ENCODE measurements around the gene GDI1. TPM values are rescaled to one million over a fixed set of nuclear protein-coding genes. Genes with fewer than 3 reads are reported as not detected.

The GDI1 gene
- total and polyA plus RNA-seq, 2 of the 8 experiments (the other 6 are each of a cell fraction or from before 2014, with no cell fraction given) = 83.1 to 136 TPM

- Histone ChIP-seq H2BK15ac (ENCODE audit: low read length) (no peak overlapping the region), H4K5ac (ENCODE audit: insufficient read length, low read depth, low read length) (no peak overlapping the region), H3K79me2 (ENCODE audit: control insufficient read depth in 1 of 2, insufficient read depth in 2 of 2, low read length in 2 of 2) (no peaks in the 10 kb centered on the region), H3K56ac (replicated peaks; ENCODE audit: insufficient read length, low read depth, low read length) (no peak overlapping the region), H2BK120ac (replicated peaks; ENCODE audit: low read depth, low read length) (no peak overlapping the region), H2AK5ac (ENCODE audit: low read depth, low read length) (no peak overlapping the region), H4K8ac (ENCODE audit: extremely low read depth, insufficient read depth, low read length) (no peak overlapping the region), H2BK12ac (ENCODE audit: low read depth, low read length) (no peak overlapping the region), H3K18ac (ENCODE audit: extremely low read depth, low read length) (no peak overlapping the region), H3K79me1 (ENCODE audit: low read depth, low read length) (no peaks in the 10 kb centered on the region), H3K27me3 (replicated peaks in 1 of 4; ENCODE audit: control insufficient read depth in 3 of 4, extremely low read depth in 1 of 4, insufficient read depth in 3 of 4, low read length in 3 of 4) (peaks cover 0 to 3% (median 0%) of the 10 kb centered on the region in 4 experiments; a peak in 1 of 7 replicates), H4K20me1 (replicated peaks in 1 of 2; ENCODE audit: control insufficient read depth in 1 of 2, insufficient read depth in 2 of 2, low read length in 2 of 2) (no peaks in the 10 kb centered on the region), H3K4me2 (ENCODE audit: insufficient read depth in 1 of 2, low read depth in 2 of 2, low read length in 2 of 2) (no peak overlapping the region), H3K4me3 (ENCODE audit: extremely low read depth in 1 of 4, insufficient read depth in 2 of 4, low read depth in 3 of 4, low read length in 4 of 4) (no peak overlapping the region), H2AFZ (ENCODE audit: low read length) (no peak overlapping the region), H3K9me3 (ENCODE audit: insufficient read depth in 2 of 2, low read depth in 1 of 2, low read length in 1 of 2) (no peaks in the 10 kb centered on the region), H3K4ac (replicated peaks; ENCODE audit: insufficient read length, low read depth, low read length) (no peak overlapping the region), H3K27ac (ENCODE audit: low read depth, low read length) (no peak overlapping the region), H3K14ac (ENCODE audit: insufficient read length) (no peak overlapping the region), H2BK5ac (ENCODE audit: low read depth, low read length) (no peak overlapping the region), H4K91ac (replicated peaks; ENCODE audit: insufficient read length, low read length) (no peak overlapping the region), H3K9ac (replicated peaks in 1 of 4; ENCODE audit: extremely low read depth in 1 of 4, low read depth in 3 of 4, low read length in 3 of 4) (no peak overlapping the region), H2BK20ac (ENCODE audit: low read length) (no peak overlapping the region), H3K4me1 (replicated peaks in 1 of 4; ENCODE audit: control insufficient read depth in 3 of 4, insufficient read depth in 4 of 4, low read length in 3 of 4) (peaks cover 0 to 2% (median 0%) of the 10 kb centered on the region in 4 experiments; a peak in 2 of 7 replicates), H3K23me2 (ENCODE audit: low read depth, low read length) (no peaks in the 10 kb centered on the region; the same call in 1 of the 2 replicates), H3K23ac (ENCODE audit: insufficient read length) (no peak overlapping the region), H3K36me3 (ENCODE audit: control insufficient read depth in 2 of 4, insufficient read depth in 4 of 4, low read length in 3 of 4) (peaks cover 0 to 8% (median 2%) of the 10 kb centered on the region in 4 experiments; a peak in 4 of 8 replicates)
- POLR2A ChIA-PET (ENCODE audit: partially characterized antibody) = interaction anchor here (0.7 to 2.0 kb wide), 9 partner anchors 9 to 92 kb away, joined by 3 to 5 read pairs (median 3); no protein-coding TSS in a partner anchor
- TF ChIP-seq CTBP2 (IDR thresholded peaks at IDR 0.05; ENCODE audit: borderline replicate concordance, insufficient read depth, insufficient read length, low read length) (no peak), KDM5A (IDR thresholded peaks at IDR 0.05; ENCODE audit: low read length) (no peak), CTCF (IDR thresholded peaks at IDR 0.05; ENCODE audit: control extremely low read depth in 1 of 3, insufficient read depth in 1 of 3, low read depth in 1 of 3, low read length in 3 of 3) (no peak), SP4 (IDR thresholded peaks at IDR 0.05; ENCODE audit: low read length) (no peak)
- 85% methylated on average over 15 of the region's 26 CpGs; no CpG with 5 or more reads in 1 of the 2 experiments for WGBS, 2 experiments (ENCODE audit: extremely low coverage in 1 of 2, insufficient coverage in 1 of 2, insufficient read length in 1 of 2, insufficient replicate concordance in 2 of 2, low coverage in 1 of 2, low lambda C conversion rate in 2 of 2, missing lambda C conversion rate in 1 of 2)
- FAIRE-seq = no peak
- no peak for DNase-seq (ENCODE audit: low read depth in 1 of 2, low spot score in 2 of 2)
- CTCF ChIA-PET (ENCODE audit: partially characterized antibody) = interaction anchor here (0.7 to 1.8 kb wide), 4 partner anchors 9 to 30 kb away, joined by 3 to 7 read pairs (median 4); no protein-coding TSS in a partner anchor
Measured at GRCh38 chrX:154460326-154460725, 23.4 kb downstream of the GDI1 start.

All from H1 (cell line).